HG03558 (cell line): ENCODE measurements around the gene C10orf95.
"Not testable (repeated sequence)": the region's sequence is repeated elsewhere in the genome, so short reads cannot be mapped to it uniquely, and the experiment has no call there.

Source experiments
- ATAC-seq: cut with Tn5 transposase; IDR thresholded peaks from one replicate; pipeline ENCODE4 v1.9.1; 2021; ENCODE audit warnings: moderate number of reproducible peaks; ENCODE audit not compliant: unreplicated experiment; ENCODE audit errors: extremely low read depth

C10orf95 gene

DNA sequence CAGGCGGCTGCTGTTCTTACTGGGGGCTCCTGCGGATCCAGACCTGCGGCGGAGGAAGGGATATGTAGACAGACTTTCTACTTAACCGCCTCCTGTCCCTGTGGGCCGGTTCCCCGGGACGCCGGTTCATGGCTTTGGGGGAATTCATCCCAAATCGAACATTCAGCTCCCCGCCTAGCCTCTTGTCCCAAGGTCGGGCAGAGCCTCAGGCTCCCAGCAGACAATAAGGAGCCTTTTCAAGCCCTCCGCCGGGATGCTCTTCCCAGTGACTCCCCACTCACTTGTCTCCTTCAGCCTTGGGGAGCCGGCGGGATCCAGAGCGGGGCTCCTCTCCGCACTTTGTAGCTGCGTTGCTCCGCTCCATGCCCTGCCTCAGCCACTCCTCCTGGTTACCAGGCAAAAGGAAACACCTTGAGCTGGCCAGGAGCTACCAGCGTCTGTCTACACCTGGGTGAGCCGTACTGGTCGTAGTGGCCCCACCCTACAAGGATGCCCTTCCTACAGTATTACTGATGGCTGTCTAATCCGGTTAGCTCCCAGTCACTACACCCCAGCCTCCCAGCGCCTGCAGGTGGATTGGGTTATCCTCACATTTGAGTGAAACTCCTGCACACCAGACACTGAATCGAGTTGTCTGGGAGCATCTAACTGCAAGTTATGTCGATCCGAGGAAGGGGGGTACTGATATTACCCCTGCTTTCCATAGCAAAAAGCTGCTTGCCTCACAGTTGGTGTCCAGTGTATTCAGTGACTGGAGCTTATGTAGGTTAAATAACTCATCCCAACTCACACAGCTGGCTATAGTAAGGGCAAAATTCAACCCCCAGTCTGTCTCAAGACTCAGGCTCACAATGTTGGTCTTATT lies at the start of gene C10orf95:
Gene C10orf95 (minus strand): TSS at position 439 of the 865 bp plus-strand sequence. CDS start 450 bp downstream, outside the sequence.
- no peak for ATAC-seq

- ATAC-seq, result not testable (repeated sequence)
Measured at GRCh38 chr10:102500686-102501085, 49.3 kb upstream of the C10orf95 start.

DNA sequence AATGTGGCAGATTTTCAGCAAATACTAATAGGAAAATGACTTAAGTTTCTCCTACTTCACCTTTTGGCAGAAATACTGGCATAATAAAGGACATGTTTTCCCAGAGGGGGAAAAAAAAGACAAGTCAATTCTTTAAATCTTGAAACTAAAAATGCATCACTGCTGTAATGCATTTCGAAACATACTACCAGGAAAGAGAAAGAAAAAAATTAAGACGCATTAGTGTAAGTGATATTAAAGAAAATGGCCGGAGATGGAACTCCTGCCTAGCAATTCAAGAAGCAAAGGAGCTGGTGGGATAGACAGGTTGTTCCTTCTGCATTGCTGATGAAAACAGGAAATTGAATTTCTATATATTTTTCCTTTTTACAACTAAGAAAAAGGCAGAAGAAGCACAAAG lies 48.0 kb upstream of the C10orf95 start:
- no peak for ATAC-seq

DNA sequence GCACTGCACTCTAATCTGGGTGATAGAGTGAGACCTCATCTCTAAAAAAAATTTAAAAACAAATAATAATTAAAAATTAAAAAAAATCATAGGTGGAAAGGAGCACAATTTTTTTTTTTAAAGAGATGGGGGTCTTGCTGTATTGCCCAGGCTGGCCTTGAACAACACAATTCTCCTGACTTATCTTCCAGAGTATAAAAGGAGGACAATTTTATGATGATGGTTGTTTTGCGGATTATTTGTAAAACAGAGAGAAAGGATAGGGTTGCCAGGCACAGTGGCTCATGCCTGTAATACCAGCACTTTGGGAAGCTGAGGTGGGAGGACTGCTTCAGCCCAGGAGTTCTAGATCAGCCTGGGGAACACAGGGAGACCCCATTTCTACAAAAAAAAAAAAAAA lies 46.2 kb upstream of the C10orf95 start:
- ATAC-seq, result no peak

DNA sequence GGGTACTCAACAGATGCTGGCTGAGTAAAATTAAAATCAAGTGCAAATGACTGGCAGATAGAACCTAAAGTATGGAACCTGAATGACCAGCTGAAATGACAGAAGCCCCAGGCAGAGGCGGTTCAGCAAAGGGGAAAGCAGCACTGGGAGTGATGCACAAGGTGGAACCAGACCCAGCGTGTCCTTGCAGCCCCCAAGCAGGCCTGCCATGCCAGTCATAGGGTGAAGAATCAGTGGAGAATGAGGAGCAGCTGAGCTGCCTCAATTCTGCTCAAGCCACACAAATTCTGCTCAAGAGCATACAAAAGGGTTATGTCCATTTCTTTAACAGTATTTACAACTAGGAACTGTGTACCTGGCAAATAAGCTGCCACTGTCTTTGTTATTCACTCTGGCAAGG lies 42.4 kb upstream of the C10orf95 start:
- ATAC-seq, result no peak

- no peak for ATAC-seq
Measured at GRCh38 chr10:102492983-102493382, 41.6 kb upstream of the C10orf95 start.

- no peak for ATAC-seq
Measured at GRCh38 chr10:102492344-102492939, 41.1 kb upstream of the C10orf95 start.

- ATAC-seq, result no peak
Measured at GRCh38 chr10:102491136-102491535, 39.8 kb upstream of the C10orf95 start.

GRCh38 chr10:102485093-102485784 lies 33.9 kb upstream of the C10orf95 start:
- ATAC-seq, result no peak

DNA sequence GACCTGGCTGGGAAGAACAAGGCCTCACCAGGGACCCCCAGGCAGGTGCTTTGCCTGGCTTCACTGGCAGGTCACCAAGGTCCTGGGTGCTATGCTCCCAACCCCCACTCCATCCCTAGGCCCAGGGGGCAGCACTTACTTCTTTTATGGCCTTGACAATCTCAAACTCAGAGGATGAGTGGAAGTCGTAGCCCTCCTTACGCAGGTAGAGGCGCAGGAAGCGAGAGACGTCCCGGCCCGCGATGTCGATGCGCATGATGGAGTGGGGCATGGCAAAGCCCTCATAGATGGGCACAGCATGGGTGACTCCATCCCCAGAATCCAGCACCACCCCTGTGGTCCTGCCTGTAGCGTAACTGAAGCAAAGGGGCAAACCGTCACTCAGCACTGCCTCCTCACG lies 32.7 kb upstream of the C10orf95 start:
- no peak for ATAC-seq

GRCh38 chr10:102480396-102480795 lies 29.1 kb upstream of the C10orf95 start:
- no peak for ATAC-seq

GRCh38 chr10:102479651-102480050 lies 28.3 kb upstream of the C10orf95 start:
- ATAC-seq, result no peak

DNA sequence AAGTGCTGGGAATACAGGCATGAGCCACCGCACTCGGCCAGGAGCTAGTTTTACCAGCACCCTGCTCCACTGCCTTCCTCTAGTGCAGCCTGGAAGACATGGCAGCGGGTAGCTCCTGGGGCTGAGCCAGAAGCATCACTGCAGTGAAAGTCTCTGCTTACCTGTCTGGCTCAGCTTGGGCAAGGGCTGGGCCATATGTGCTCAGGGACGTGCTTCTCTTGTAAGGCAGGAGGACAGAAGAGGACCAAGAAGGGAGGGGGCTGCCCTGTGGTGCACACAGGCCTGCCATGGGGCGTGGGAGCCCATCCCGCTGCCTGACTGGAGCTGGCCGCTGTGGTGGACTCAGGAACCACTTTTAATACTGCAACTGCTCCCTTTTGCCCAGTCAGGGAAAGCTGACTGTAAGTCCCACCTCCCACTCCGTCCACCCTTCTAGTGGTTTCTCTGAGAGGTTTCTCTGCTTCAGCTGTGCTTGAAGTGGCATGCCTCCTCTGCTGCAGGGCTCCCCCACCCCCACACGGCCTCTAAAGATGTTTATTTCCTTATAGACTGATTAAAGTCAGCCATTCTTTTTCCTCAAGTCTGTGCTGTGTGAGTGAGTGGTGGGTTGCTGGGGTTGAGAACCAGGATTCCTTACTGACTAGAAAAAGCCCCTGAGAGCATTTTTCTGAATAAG lies 25.3 kb upstream of the C10orf95 start:
- no peak for ATAC-seq

DNA sequence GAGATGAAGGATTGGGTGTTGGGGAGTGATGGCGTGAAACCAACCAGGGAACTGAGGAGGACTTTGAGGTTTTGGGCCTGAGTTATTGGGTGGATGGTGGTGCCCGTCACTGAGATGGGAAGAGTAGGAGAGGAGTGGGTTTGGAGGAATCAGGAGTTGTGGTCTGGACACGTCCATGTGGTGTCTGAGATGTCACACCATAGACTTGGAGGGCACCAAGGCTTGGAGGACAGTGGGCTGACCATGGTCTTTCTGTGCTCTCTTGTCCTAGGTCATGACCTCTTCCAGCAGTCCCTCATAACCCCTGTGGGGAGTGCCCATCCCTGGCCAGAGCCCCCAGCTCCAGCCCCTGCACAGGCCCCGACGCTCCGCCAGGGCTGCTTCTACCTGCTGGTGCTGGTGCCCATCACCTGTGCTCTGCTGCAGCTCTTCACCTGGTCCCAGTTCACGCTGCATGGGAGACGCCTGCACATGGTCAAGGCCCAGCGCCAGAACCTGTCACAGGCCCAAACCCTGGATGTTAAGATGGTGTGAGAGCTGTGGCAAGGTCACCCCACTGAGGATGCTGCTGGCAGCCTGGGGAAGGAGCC lies 24.2 kb upstream of the C10orf95 start:
- no peak for ATAC-seq

- ATAC-seq, result no peak
Measured at GRCh38 chr10:102473445-102474331, 22.3 kb upstream of the C10orf95 start.

DNA sequence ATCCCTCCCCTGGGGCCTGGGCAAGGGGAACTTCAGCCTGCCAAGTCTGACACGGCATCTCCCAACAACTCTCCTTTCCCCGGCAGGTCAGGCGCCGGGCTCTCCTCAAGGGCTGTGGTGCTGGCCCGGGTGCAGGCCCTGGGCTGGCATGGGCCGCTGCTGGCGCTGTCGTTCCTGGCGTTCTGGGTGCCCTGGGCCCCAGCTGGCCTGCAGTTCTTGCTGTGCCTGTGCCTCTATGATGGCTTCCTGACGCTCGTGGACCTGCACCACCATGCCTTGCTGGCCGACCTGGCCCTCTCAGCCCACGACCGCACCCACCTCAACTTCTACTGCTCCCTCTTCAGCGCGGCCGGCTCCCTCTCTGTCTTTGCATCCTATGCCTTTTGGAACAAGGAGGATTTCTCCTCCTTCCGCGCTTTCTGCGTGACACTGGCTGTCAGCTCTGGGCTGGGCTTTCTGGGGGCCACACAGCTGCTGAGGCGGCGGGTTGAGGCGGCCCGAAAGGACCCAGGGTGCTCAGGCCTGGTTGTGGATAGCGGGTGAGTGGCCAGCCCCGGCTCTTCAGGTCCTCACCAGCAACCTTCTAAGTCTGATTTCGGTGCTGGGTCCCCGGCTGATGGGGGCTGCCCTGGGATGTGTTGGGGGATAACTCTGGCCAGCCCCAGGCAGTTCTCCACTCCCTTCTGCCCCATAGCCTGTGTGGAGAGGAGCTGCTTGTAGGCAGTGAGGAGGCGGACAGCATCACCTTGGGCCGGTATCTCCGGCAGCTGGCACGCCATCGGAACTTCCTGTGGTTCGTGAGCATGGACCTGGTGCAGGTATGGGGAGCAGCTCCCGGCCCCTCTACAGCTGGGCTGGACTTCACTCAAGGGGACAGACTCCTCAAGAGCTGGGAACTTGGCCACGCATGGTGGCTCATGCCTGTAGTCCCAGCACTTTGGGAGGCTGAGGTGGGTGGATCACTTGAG lies 19.5 kb upstream of the C10orf95 start:
- no peak for ATAC-seq

DNA sequence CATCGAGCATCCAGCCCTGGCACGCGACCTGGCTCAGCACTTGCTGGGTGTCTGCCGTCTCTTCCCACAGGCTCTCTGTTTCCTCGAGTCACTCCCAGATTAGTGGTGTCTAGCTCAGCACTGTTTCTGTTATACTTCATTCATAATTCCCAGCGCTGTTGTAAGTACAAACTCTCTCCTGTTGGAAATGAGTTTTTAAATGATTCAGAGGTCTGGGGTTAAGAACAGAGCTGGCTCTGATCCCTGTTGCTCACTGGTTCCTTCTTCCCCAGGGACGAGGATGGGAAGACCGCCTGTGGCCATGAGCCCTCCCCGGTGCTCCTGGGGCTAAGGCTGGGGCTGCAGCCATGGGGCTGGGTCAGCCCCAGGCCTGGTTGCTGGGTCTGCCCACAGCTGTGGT lies 17.3 kb upstream of the C10orf95 start:
- no peak for ATAC-seq

GRCh38 chr10:102467971-102468438 lies 16.7 kb upstream of the C10orf95 start:
- no peak for ATAC-seq
